Inferior parietal cortex (tissue), 1 donor: ENCODE data around the gene SAMD13.
A peak's percentile ranks its signal among the peaks of the same experiment; 100 is the strongest.

Experiments used
- DNase-seq: peaks from one replicate; pipeline ENCODE4 v3.0.0-alpha.2; 2016; ENCODE audit errors: extremely low spot score

Gene SAMD13

GRCh38 chr1:84370831-84371394 lies 69.4 kb downstream of the SAMD13 start:
- DNase-seq, result no peak

- DNase-seq, result no peak
Measured at GRCh38 chr1:84373436-84374141, 72.1 kb downstream of the SAMD13 start.

GRCh38 chr1:84374991-84375696 lies 73.6 kb downstream of the SAMD13 start:
- DNase-seq, result peak; percentile 66

GRCh38 chr1:84376000-84376910 lies 74.7 kb downstream of the SAMD13 start:
- DNase-seq, result no peak

- DNase-seq, result no peak
Measured at GRCh38 chr1:84377480-84378095, 76.1 kb downstream of the SAMD13 start.

GRCh38 chr1:84379138-84379916 lies 77.8 kb downstream of the SAMD13 start:
- DNase-seq, result no peak

GRCh38 chr1:84379917-84380180 lies 78.3 kb downstream of the SAMD13 start:
- DNase-seq, result no peak

GRCh38 chr1:84382127-84382526 lies 80.6 kb downstream of the SAMD13 start:
- no peak for DNase-seq

- DNase-seq, result no peak
Measured at GRCh38 chr1:84385347-84385746, 83.8 kb downstream of the SAMD13 start.

GRCh38 chr1:84386716-84387479 lies 85.4 kb downstream of the SAMD13 start:
- no peak for DNase-seq

- no peak for DNase-seq
Measured at GRCh38 chr1:84387480-84388163, 86.1 kb downstream of the SAMD13 start.

- no peak for DNase-seq
Measured at GRCh38 chr1:84390226-84390625, 88.7 kb downstream of the SAMD13 start.

GRCh38 chr1:84398175-84399155 lies 97.0 kb downstream of the SAMD13 start, which contains the start of gene DNASE2B:
Gene DNASE2B, plus strand, starts transcription at chr1:84398484. Its CDS starts 81 bp downstream, at chr1:84398565.
- no peak for DNase-seq
